HG03432 (cell line): ENCODE data around the gene TRIM67.
A peak's percentile ranks its signal among the peaks of the same experiment; 100 is the strongest.

Source experiments
- ATAC-seq: cut with Tn5 transposase; IDR thresholded peaks from one replicate; pipeline ENCODE4 v1.9.1; 2021; ENCODE audit warnings: mild to moderate bottlenecking, moderate library complexity; ENCODE audit not compliant: unreplicated experiment

Gene TRIM67

GRCh38 chr1:231231511-231231910 is 69.7 kb downstream of the TRIM67 start:
- no peak for ATAC-seq

GRCh38 chr1:231232870-231233734 is 71.2 kb downstream of the TRIM67 start:
- ATAC-seq = no peak

- ATAC-seq = no peak
Measured at GRCh38 chr1:231233735-231234417, 72.0 kb downstream of the TRIM67 start.

- no peak for ATAC-seq
Measured at GRCh38 chr1:231234506-231234905, 72.6 kb downstream of the TRIM67 start.

GRCh38 chr1:231235526-231236207 is 73.8 kb downstream of the TRIM67 start:
- no peak for ATAC-seq

GRCh38 chr1:231236208-231236591 is 74.3 kb downstream of the TRIM67 start:
- no peak for ATAC-seq

GRCh38 chr1:231236938-231237337 is 75.1 kb downstream of the TRIM67 start:
- ATAC-seq = no peak

GRCh38 chr1:231238298-231238697 is 76.4 kb downstream of the TRIM67 start:
- no peak for ATAC-seq

- peak; percentile 11 for ATAC-seq
Measured at GRCh38 chr1:231240531-231240882, 78.6 kb downstream of the TRIM67 start.

- peak; percentile 96 for ATAC-seq
Measured at GRCh38 chr1:231240883-231241735, 79.3 kb downstream of the TRIM67 start, which contains the start of gene GNPAT. TSS of gene GNPAT (plus strand) at chr1:231241212. CDS start at chr1:231241379, 167 bp downstream.

GRCh38 chr1:231241750-231242149 is 79.9 kb downstream of the TRIM67 start:
- peak; percentile 31 for ATAC-seq

- no peak for ATAC-seq
Measured at GRCh38 chr1:231242516-231243198, 80.8 kb downstream of the TRIM67 start.

GRCh38 chr1:231248778-231249177 is 86.9 kb downstream of the TRIM67 start:
- ATAC-seq = no peak

GRCh38 chr1:231252336-231252735 is 90.5 kb downstream of the TRIM67 start:
- ATAC-seq = no peak

GRCh38 chr1:231260351-231260750 is 98.5 kb downstream of the TRIM67 start:
- no peak for ATAC-seq

GRCh38 chr1:231264642-231265041 is 102.8 kb downstream of the TRIM67 start:
- ATAC-seq = no peak

- ATAC-seq = no peak
Measured at GRCh38 chr1:231265379-231265778, 103.5 kb downstream of the TRIM67 start.

GRCh38 chr1:231266811-231267322 is 105.0 kb downstream of the TRIM67 start:
- ATAC-seq = no peak
